Endothelial cell of umbilical vein (primary cell): ENCODE results near the gene INPP4B. TPM values are rescaled to one million over a fixed set of nuclear protein-coding genes. Genes with fewer than 3 reads are reported as not detected.

Experiments
- BruUV-seq: library from RNA; stranded (reverse); fragments of 400-500 nt; replicated peaks from 2 replicates; lab custom pipeline; 2021; lab: Mats Ljungman, UMichigan
- CTCF ChIA-PET: fragments of 300-600, 350-600 bp; sonication (Branson Sonifier 250); formaldehyde crosslinking; loops from one replicate; lab custom pipeline; 2021; ENCODE audit warnings: antibody characterized with exemption, inconsistent platforms; lab: Charles Lee
- POLR2A ChIA-PET: fragments of 300-600, 350-600 bp; sonication (Branson Sonifier 250); formaldehyde crosslinking; loops from one replicate; lab custom pipeline; 2021; ENCODE audit warnings: antibody characterized with exemption, inconsistent platforms; lab: Charles Lee
- DNase-seq: peaks from one replicate; pipeline ENCODE4 v3.0.0-alpha.2; 2011; ENCODE audit warnings: low read depth, low spot score
- FAIRE-seq: peaks from 2 replicates; lab custom pipeline; 2011; peaks lifted over from hg19 to GRCh38; lab: Jason Lieb, UNC
- H2AFZ ChIP-seq: 2 replicates; pipeline ENCODE4 v1.6.0; 2012; ENCODE audit warnings: low read depth, low read length, control low read depth, inconsistent platforms
- H3K27ac ChIP-seq: 2 replicates; pipeline ENCODE4 v1.5.1; 2011; ENCODE audit warnings: low read depth, mild to moderate bottlenecking, control low read depth, low read length, moderate library complexity; ENCODE audit not compliant: insufficient read depth
- H3K27me3 ChIP-seq, 2 experiments: 2 replicates each; pipeline versions ENCODE4 v1.6.0 to v1.6.1; 2011; ENCODE audit warnings: low read length in 2 of 2, mixed read lengths in 1 of 2; ENCODE audit not compliant: control insufficient read depth in 2 of 2, insufficient read depth in 2 of 2
- H3K36me3 ChIP-seq, 2 experiments: 2 replicates in 1 of 2; 3 replicates in 1 of 2; pipeline ENCODE4 v1.5.1; 2011; ENCODE audit warnings: low read length in 2 of 2, mild to moderate bottlenecking in 1 of 2, moderate library complexity in 1 of 2; ENCODE audit not compliant: control insufficient read depth in 2 of 2, insufficient read depth in 2 of 2; ENCODE audit errors: extremely low read depth in 1 of 2
- H3K4me1 ChIP-seq: 3 replicates; pipeline ENCODE4 v1.5.1; 2011; ENCODE audit warnings: mild to moderate bottlenecking, low read length; ENCODE audit not compliant: control insufficient read depth, insufficient read depth; ENCODE audit errors: extremely low read depth
- H3K4me2 ChIP-seq: 2 replicates; pipeline ENCODE4 v1.6.1; 2011; ENCODE audit warnings: low read length, control low read depth, mixed read lengths; ENCODE audit not compliant: insufficient read depth
- H3K4me3 ChIP-seq, 3 experiments: fragments of 200-600 bp in 1 of 3; sonication (generic), shearing (Covaris generic) in 1 of 3; replicated peaks in 1 of 3; 2 replicates each; pipeline ENCODE4 v1.5.1; 2011 to 2016; ENCODE audit warnings: control low read depth in 3 of 3, low read length in 3 of 3, mild to moderate bottlenecking in 2 of 3, inconsistent platforms in 1 of 3, low read depth in 1 of 3, moderate library complexity in 1 of 3; ENCODE audit not compliant: insufficient read depth in 1 of 3
- H3K79me2 ChIP-seq: 2 replicates; pipeline ENCODE4 v1.6.0; 2012; ENCODE audit warnings: low read length, inconsistent platforms; ENCODE audit not compliant: control insufficient read depth, insufficient read depth
- H3K9ac ChIP-seq: replicated peaks from 2 replicates; pipeline ENCODE3; 2011; ENCODE audit warnings: low read length, control low read depth; ENCODE audit not compliant: insufficient read depth; ENCODE audit errors: extremely low read depth
- H3K9me1 ChIP-seq: replicated peaks from 3 replicates; pipeline ENCODE4 v1.6.0; 2011; ENCODE audit warnings: mild to moderate bottlenecking, low read length; ENCODE audit not compliant: control insufficient read depth, insufficient read depth; ENCODE audit errors: extremely low read depth
- H3K9me3 ChIP-seq: replicated peaks from 2 replicates; pipeline ENCODE4 v1.5.1; 2012; ENCODE audit warnings: low read length, inconsistent platforms; ENCODE audit not compliant: control insufficient read depth, insufficient read depth
- H4K20me1 ChIP-seq: replicated peaks from 2 replicates; pipeline ENCODE3; 2011; ENCODE audit warnings: mild to moderate bottlenecking, low read length; ENCODE audit not compliant: control insufficient read depth, insufficient read depth; ENCODE audit errors: extremely low read depth
- CTCF ChIP-seq, 2 donors: IDR thresholded peaks; 1 replicate in 1 of 2; 2 replicates in 1 of 2; pipeline ENCODE4 v1.5.1; 2011; ENCODE audit warnings: low read length in 2 of 2, mild to moderate bottlenecking in 2 of 2, moderate library complexity in 2 of 2, control low read depth in 1 of 2, inconsistent platforms in 1 of 2, low read depth in 1 of 2; ENCODE audit not compliant: insufficient read depth in 1 of 2; ENCODE audit errors: extremely low read depth in 1 of 2
- EZH2 ChIP-seq: IDR thresholded peaks from 2 replicates; pipeline ENCODE4 v1.6.1; 2012; ENCODE audit warnings: borderline replicate concordance, low read depth, mild to moderate bottlenecking, moderate library complexity, low read length, inconsistent platforms; ENCODE audit not compliant: severe bottlenecking
- FOS ChIP-seq: IDR thresholded peaks from 2 replicates; pipeline ENCODE4 v1.6.1; 2011; ENCODE audit warnings: mild to moderate bottlenecking, low read length, moderate library complexity, borderline replicate concordance; ENCODE audit not compliant: insufficient read depth
- GATA2 ChIP-seq: IDR thresholded peaks from 2 replicates; pipeline ENCODE4 v1.7.0; 2011; ENCODE audit warnings: low read depth, mild to moderate bottlenecking, moderate library complexity, mixed read lengths, low read length; ENCODE audit not compliant: insufficient read length, insufficient read depth
- MAX ChIP-seq: IDR thresholded peaks from 2 replicates; pipeline ENCODE4 v1.6.1; 2011; ENCODE audit not compliant: insufficient read depth, insufficient read length
- MYC ChIP-seq: IDR thresholded peaks from one replicate; pipeline ENCODE4 v1.6.1; 2011; ENCODE audit warnings: mild to moderate bottlenecking, low read depth, low read length
- POLR2A ChIP-seq: IDR thresholded peaks from 2 replicates; pipeline ENCODE4 v1.6.1; 2012; ENCODE audit warnings: low read depth, mild to moderate bottlenecking, control low read depth, low read length
- dilution Hi-C: fragments of 300-500 bp; cut with MboI; formaldehyde crosslinking; loops from one replicate; pipeline ENCODE4 v1.15.0; 2019; ENCODE audit warnings: low sequenced_read_pairs; ENCODE audit not compliant: extremely low pct_ligation_motif_present
- intact Hi-C: fragments of 100-400 bp; cut with micrococcal nuclease; formaldehyde crosslinking; loops from one replicate; pipeline ENCODE4 v1.10.0; 2022
- polyA plus RNA-seq, 4 experiments: library from polyadenylated mRNA; depleted of rRNA in 3 of 4; stranded (reverse) in 3 of 4; unstranded in 1 of 4; fragments of >200 nt; gene quantifications; 2 replicates each; pipeline versions ENCODE4 v1.2.1 to v1.2.3, GENCODE V29; 2011 to 2012; ENCODE audit warnings: missing spikeins in 1 of 4
- total RNA-seq: library from RNA; stranded (reverse); gene quantifications from 2 replicates; pipeline ENCODE4 v1.2.3, GENCODE V29; 2021

The INPP4B gene
- total and polyA plus RNA-seq, 2 donors (not counting 3 experiments of a cell fraction or from before 2014, with no cell fraction given): 0.41 to 3.1 TPM

DNA sequence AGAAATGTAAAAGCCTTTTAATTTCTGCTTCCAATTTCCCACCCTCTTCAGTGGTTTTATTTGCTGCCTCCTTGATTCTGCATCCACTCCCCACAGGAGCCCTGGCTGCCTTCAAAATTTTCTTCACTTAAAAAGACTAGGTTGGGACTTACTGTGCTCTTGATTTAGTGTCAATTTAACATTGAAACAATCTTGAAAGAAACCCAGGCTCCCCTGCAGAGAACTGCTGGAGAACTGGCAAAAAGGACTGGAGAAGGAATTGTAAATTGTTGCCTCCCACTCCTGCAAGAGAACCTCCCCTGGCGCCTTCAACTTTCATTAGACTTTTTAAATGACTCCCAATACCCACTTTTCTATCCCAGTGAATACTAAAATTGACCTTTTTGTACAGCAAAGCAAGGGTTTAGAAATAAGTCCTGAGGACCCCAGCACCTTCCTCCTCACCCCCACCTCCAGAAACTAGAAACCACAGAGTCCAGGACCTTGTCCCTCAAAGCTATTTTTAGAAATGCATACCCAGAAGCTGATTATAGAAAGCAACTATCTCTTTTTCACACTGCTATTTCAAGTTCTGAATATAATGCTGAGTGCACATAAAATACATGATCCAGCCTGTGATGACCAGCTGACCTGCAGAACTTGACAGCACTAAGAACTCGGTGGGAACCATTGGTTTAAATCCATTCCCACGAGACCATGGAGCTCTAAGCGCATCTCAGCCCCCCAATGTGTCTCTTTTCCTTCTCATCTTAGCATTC is 155.5 kb downstream of the INPP4B start:
- Histone ChIP-seq H3K9me3 (no peaks in the 10 kb centered on the region), H3K4me2 (no peak overlapping the region), H3K27me3 (no peaks in the 10 kb centered on the region), H3K36me3 (no peaks in the 10 kb centered on the region), H4K20me1 (no peaks in the 10 kb centered on the region), H3K9ac (no peak overlapping the region), H3K4me3 (no peak overlapping the region), H3K79me2 (no peaks in the 10 kb centered on the region), H2AFZ (no peak overlapping the region), H3K9me1 (no peaks in the 10 kb centered on the region), H3K4me1 (no peaks in the 10 kb centered on the region), H3K27ac (no peak overlapping the region)
- no peak for DNase-seq
- BruUV-seq: no TSS peak
- FAIRE-seq: no peak
- intact Hi-C loops: no loop called here
- TF ChIP-seq CTCF (IDR thresholded peaks at IDR 0.05; ENCODE audit: extremely low read depth in 1 of 2, insufficient read depth in 1 of 2, low read depth in 1 of 2, low read length in 2 of 2) (no peak), EZH2 (no peak), POLR2A (no peak), FOS (no peak), MAX (no peak), MYC (no peak), GATA2 (no peak)
- ChIA-PET POLR2A (no interaction called here), CTCF (no interaction called here)
- dilution Hi-C loops: no loop called here
